Sigmoid colon (tissue), 4 donors: ENCODE results near the gene MAFF.

Experiments used
- POLR2A ChIP-seq, 2 donors: fragments of 450-650 bp; IDR thresholded peaks; one replicate each; pipeline ENCODE4 v1.6.1; 2016; ENCODE audit warnings: antibody characterized with exemption in 2 of 2, mild to moderate bottlenecking in 2 of 2, moderate library complexity in 2 of 2
- POLR2AphosphoS5 ChIP-seq, 4 donors: sonication (generic); formaldehyde crosslinking; IDR thresholded peaks; one replicate each; pipeline ENCODE4 v1.6.1; 2017; ENCODE audit warnings: antibody characterized with exemption in 4 of 4
- TF ChIP-seq, protein P1 (sequence below), 4 experiments: fragments of 450-650 bp in 3 of 4; fragments of 200-600 bp in 1 of 4; IDR thresholded peaks; one replicate each; pipeline ENCODE4 v1.5.1; 2016 to 2019; ENCODE audit warnings: antibody characterized with exemption in 4 of 4, mild to moderate bottlenecking in 3 of 4, moderate library complexity in 2 of 4

- TF ChIP-seq, protein P1, sequence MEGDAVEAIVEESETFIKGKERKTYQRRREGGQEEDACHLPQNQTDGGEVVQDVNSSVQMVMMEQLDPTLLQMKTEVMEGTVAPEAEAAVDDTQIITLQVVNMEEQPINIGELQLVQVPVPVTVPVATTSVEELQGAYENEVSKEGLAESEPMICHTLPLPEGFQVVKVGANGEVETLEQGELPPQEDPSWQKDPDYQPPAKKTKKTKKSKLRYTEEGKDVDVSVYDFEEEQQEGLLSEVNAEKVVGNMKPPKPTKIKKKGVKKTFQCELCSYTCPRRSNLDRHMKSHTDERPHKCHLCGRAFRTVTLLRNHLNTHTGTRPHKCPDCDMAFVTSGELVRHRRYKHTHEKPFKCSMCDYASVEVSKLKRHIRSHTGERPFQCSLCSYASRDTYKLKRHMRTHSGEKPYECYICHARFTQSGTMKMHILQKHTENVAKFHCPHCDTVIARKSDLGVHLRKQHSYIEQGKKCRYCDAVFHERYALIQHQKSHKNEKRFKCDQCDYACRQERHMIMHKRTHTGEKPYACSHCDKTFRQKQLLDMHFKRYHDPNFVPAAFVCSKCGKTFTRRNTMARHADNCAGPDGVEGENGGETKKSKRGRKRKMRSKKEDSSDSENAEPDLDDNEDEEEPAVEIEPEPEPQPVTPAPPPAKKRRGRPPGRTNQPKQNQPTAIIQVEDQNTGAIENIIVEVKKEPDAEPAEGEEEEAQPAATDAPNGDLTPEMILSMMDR (IDR thresholded peaks at IDR 0.05): no peak
- TF ChIP-seq POLR2A (IDR thresholded peaks at IDR 0.05) (no peak), POLR2AphosphoS5 (IDR thresholded peaks at IDR 0.05) (no peak)
These were observed 37.8 kb upstream of the MAFF start for GRCh38 chr22:38163844-38164550.
